HEK293T (cell line): Measurements from ENCODE around the gene SLC26A5.

Experiments
- CTCF ChIA-PET: fragments of 350-600 bp; formaldehyde crosslinking; extraction: SDS; loops from one replicate; lab custom pipeline; 2021; ENCODE audit warnings: antibody characterized with exemption, inconsistent platforms; lab: Yijun Ruan, JAX
- POLR2A ChIA-PET: fragments of 350-600 bp; formaldehyde crosslinking; extraction: SDS; loops from one replicate; lab custom pipeline; 2020; ENCODE audit warnings: antibody characterized with exemption, inconsistent platforms; lab: Yijun Ruan, JAX
- DNase-seq: peaks from one replicate; pipeline ENCODE4 v3.0.0; 2012; ENCODE audit warnings: mixed read lengths; ENCODE audit errors: extremely low spot score
- ARNT ChIP-seq: fragments of 450-650 bp; IDR thresholded peaks from 2 replicates; pipeline ENCODE4 v1.6.1; 2017; ENCODE audit warnings: mild to moderate bottlenecking
- BHLHE40 ChIP-seq: fragments of 450-650 bp; IDR thresholded peaks from 2 replicates; pipeline ENCODE4 v1.6.1; 2016; ENCODE audit warnings: mild to moderate bottlenecking, moderate library complexity, borderline replicate concordance
- CTBP1 ChIP-seq: fragments of 450-650 bp; IDR thresholded peaks from 2 replicates; pipeline ENCODE4 v1.6.1; 2016; ENCODE audit warnings: borderline replicate concordance
- ELF4 ChIP-seq: fragments of 450-650 bp; IDR thresholded peaks from 2 replicates; pipeline ENCODE4 v1.6.1; 2017; ENCODE audit warnings: antibody characterized with exemption
- FOXA1 ChIP-seq: fragments of 450-650 bp; IDR thresholded peaks from 2 replicates; pipeline ENCODE4 v1.6.1; 2016; ENCODE audit warnings: mild to moderate bottlenecking
- FOXK2 ChIP-seq: fragments of 450-650 bp; IDR thresholded peaks from 2 replicates; pipeline ENCODE4 v1.6.1; 2016; ENCODE audit warnings: mild to moderate bottlenecking
- FOXM1 ChIP-seq: fragments of 450-650 bp; IDR thresholded peaks from 2 replicates; pipeline ENCODE4 v1.6.1; 2017; ENCODE audit warnings: mild to moderate bottlenecking, borderline replicate concordance
- HDGF ChIP-seq: fragments of 450-650 bp; IDR thresholded peaks from 2 replicates; pipeline ENCODE4 v1.6.1; 2017; ENCODE audit warnings: antibody characterized with exemption, borderline replicate concordance
- L3MBTL2 ChIP-seq: fragments of 450-650 bp; conservative IDR thresholded peaks from 2 replicates; pipeline ENCODE4 v1.6.1; 2016; ENCODE audit warnings: mild to moderate bottlenecking
- LEF1 ChIP-seq: fragments of 450-650 bp; IDR thresholded peaks from 2 replicates; pipeline ENCODE4 v1.6.1; 2017; ENCODE audit warnings: mild to moderate bottlenecking, borderline replicate concordance
- NFRKB ChIP-seq: fragments of 450-650 bp; IDR thresholded peaks from 2 replicates; pipeline ENCODE4 v1.6.1; 2016; ENCODE audit warnings: mild to moderate bottlenecking, moderate library complexity
- SP1 ChIP-seq: fragments of 450-650 bp; IDR thresholded peaks from 2 replicates; pipeline ENCODE4 v1.6.1; 2017
- SUZ12 ChIP-seq: fragments of 450-650 bp; IDR thresholded peaks from 2 replicates; pipeline ENCODE4 v1.6.1; 2016; ENCODE audit warnings: mild to moderate bottlenecking
- TARDBP ChIP-seq: fragments of 450-650 bp; IDR thresholded peaks from 2 replicates; pipeline ENCODE4 v1.6.1; 2016
- ZNF384 ChIP-seq: fragments of 450-650 bp; IDR thresholded peaks from 2 replicates; pipeline ENCODE4 v1.6.1; 2016
- TF ChIP-seq, protein P1 (sequence below): fragments of 450-650 bp; IDR thresholded peaks from 2 replicates; pipeline ENCODE4 v1.6.1; 2016

SLC26A5 gene

GRCh38 chr7:103349805-103350204 is 96.2 kb downstream of the SLC26A5 start:
- no peak for DNase-seq
- TF ChIP-seq ELF4, result no peak
- TF ChIP-seq ZNF384, result no peak
- TF ChIP-seq, protein P1, sequence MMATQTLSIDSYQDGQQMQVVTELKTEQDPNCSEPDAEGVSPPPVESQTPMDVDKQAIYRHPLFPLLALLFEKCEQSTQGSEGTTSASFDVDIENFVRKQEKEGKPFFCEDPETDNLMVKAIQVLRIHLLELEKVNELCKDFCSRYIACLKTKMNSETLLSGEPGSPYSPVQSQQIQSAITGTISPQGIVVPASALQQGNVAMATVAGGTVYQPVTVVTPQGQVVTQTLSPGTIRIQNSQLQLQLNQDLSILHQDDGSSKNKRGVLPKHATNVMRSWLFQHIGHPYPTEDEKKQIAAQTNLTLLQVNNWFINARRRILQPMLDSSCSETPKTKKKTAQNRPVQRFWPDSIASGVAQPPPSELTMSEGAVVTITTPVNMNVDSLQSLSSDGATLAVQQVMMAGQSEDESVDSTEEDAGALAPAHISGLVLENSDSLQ, result no peak
- no peak for TF ChIP-seq TARDBP
- TF ChIP-seq ARNT, result no peak
- no peak for TF ChIP-seq SUZ12
- TF ChIP-seq HDGF, result no peak
- TF ChIP-seq NFRKB, result no peak
- no peak for TF ChIP-seq L3MBTL2
- TF ChIP-seq FOXK2, result no peak
- no peak for TF ChIP-seq SP1
- no peak for TF ChIP-seq LEF1
- no peak for TF ChIP-seq BHLHE40
- TF ChIP-seq FOXA1, result no peak
- TF ChIP-seq FOXM1, result no peak
- TF ChIP-seq CTBP1, result no peak
- ChIA-PET CTCF (no interaction called here), POLR2A (no interaction called here)

DNA sequence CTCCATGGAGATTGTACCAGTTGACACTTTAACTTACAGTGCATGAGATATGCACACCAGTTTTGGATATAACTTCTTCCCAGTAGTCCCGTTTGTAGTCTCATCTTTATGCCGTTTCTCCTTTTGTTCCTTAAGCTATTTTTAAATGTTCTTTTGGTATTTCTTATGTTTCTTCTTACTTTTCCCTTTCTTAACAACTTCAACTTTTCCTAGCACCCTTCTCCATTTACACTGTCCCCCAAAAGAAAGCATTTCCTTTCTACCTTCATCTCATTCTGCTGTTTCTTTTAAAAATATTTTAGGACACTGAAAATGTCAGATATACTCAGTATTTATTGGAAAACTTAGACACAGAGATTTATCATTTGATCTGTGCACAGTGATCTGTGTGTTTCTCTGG is 97.0 kb downstream of the SLC26A5 start:
- ChIA-PET POLR2A (no interaction called here), CTCF (no interaction called here)
- no peak for TF ChIP-seq FOXK2
- no peak for TF ChIP-seq TARDBP
- no peak for TF ChIP-seq FOXM1
- no peak for TF ChIP-seq ARNT
- no peak for TF ChIP-seq HDGF
- TF ChIP-seq LEF1, result no peak
- no peak for TF ChIP-seq BHLHE40
- no peak for TF ChIP-seq ZNF384
- TF ChIP-seq CTBP1, result no peak
- no peak for TF ChIP-seq FOXA1
- TF ChIP-seq, protein P1, result no peak
- no peak for TF ChIP-seq ELF4
- no peak for DNase-seq

GRCh38 chr7:103348452-103348851 is 97.6 kb downstream of the SLC26A5 start:
- DNase-seq, result no peak
- CTCF ChIA-PET, result no interaction called here

DNA sequence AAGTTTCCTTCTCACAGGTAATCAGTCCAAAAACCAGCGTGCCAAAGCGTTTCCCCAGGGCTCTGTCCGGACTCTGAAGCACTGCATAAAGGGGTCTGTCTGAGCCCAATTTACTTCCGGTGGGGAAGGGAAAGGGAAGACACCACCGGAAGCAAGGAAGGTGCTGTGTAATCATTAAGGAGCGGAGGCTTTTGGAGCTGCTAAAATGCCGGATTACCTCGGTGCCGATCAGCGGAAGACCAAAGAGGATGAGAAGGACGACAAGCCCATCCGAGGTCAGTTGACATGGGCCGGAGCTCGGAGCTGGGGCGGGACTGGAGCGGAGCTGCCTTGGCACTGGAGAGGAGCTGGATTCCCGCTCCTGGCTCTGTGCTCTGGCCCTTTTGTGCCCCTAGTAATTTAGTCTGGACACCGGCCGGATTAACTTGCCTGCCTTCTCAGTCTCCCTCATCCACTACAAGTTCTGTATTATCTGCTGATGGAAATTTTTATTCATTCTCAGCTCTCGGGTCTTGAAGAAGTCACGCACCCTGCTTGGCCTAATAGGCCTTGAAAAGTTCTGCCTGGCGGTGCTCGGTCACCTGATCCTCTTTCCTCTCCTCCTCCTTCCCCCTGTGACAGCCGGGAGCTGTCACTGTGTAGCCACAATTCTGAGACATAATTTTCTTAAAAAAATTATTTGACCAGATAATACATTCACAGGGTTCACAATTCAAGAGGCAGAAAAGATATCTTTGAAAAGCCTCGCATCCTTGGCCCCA is 98.3 kb downstream of the SLC26A5 start, which contains the start of gene PSMC2:
Gene PSMC2 (plus strand): TSS at position 137 of the 761 bp plus-strand sequence. CDS start 69 bp downstream, at position 206.
- peak; percentile 75 for DNase-seq
- TF ChIP-seq SP1, result no peak
- TF ChIP-seq ELF4, result peak; percentile 48; the same call in 1 of the 2 replicates
- peak; percentile 26; the same call in 1 of the 2 replicates for TF ChIP-seq CTBP1
- TF ChIP-seq, protein P1, result peak; percentile 40
- no peak for TF ChIP-seq BHLHE40
- no peak for TF ChIP-seq FOXK2
- TF ChIP-seq SUZ12, result no peak
- TF ChIP-seq FOXA1, result no peak
- CTCF ChIA-PET, result no interaction called here
- POLR2A ChIA-PET, result interaction anchor here (0.6 to 1.4 kb wide), 6 partner anchors 9 to 273 kb away, joined by 3 to 6 read pairs (median 4); partner anchors contain the start of genes ARMC10 and FBXL13

More at GRCh38 chr7:103348452-103348851, 97.6 kb downstream of the SLC26A5 start:
- POLR2A ChIA-PET, result interaction anchor here (0.9 to 1.4 kb wide), 3 partner anchors 9 to 274 kb away, joined by 4 to 6 read pairs (median 5); partner anchors contain the start of genes ARMC10 and FBXL13
- TF ChIP-seq FOXK2 (no peak), ELF4 (no peak), FOXM1 (no peak), CTBP1 (no peak), BHLHE40 (no peak), ARNT (no peak), ZNF384 (no peak), SUZ12 (no peak), L3MBTL2 (no peak), NFRKB (no peak), LEF1 (no peak), SP1 (no peak), FOXA1 (no peak), HDGF (no peak)
- TF ChIP-seq, protein P1, result no peak

DNA sequence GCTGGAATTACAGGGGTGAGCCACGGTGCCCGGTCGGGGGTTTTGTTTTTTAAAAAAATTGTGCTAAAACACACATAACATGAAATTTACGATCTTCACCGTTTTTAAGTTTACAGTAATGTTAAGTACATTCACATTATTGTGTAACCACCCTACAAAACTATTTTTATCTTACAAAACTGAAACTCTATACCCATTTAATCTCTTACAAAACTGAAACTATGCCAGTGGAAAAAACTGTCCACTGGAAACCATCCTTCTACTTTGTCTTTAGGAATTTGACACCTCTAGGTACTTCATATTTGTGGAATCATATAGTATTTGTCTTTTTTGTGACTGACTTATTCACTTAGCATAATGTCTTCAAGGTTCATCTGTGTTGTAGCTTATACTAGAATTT is 99.6 kb downstream of the SLC26A5 start:
- DNase-seq, result no peak
- CTCF ChIA-PET, result no interaction called here
- no peak for TF ChIP-seq BHLHE40
- no peak for TF ChIP-seq ZNF384
- no peak for TF ChIP-seq L3MBTL2
- no peak for TF ChIP-seq LEF1
- no peak for TF ChIP-seq NFRKB
- no peak for TF ChIP-seq FOXM1
- no peak for TF ChIP-seq FOXA1
- POLR2A ChIA-PET, result no interaction called here
